ENCODE results near the gene CCNL2.

DNA sequence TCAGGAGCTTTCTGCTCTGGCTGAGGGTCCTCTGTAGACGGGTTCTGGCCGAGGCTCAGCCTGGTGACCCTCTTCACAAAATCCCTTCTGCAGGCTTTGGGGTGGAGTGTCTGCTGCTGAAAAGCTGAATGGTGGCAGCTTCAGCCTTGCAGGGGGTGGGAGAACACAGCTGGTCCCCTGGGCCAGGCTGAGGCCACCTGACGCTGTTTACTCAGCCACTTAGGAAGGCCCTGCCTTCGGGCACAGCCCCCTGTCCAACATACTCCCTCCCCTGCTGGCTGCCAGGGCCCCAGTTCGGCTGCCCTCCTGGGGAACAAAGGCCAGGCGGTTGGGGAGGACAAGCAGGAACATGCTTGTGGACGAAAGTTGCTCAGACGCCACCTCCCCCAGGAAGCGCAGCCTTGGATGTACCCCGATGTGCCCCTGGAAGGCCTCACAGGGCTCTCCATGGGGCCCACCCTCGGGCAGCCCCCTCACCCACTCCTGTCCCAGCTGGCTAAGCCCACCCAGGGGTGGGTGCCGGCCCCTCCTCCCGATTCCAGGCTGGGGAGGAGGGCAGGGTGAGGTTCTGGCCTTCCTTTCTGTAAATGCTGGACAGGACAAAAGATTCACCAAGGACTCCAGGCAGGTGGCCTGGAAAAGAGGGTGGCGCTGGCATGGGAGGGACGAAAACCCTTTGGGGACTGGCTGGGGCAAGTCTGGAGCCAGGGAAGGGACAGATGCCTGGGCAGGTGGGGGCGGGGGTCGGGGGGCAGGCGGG is 22.2 kb upstream of the CCNL2 start, which contains the start of gene ANKRD65:
- TF ChIP-seq POLR2AphosphoS5 (IDR thresholded peaks at IDR 0.05; ENCODE audit: low read depth) = no peak
- TF ChIP-seq, protein P1, sequence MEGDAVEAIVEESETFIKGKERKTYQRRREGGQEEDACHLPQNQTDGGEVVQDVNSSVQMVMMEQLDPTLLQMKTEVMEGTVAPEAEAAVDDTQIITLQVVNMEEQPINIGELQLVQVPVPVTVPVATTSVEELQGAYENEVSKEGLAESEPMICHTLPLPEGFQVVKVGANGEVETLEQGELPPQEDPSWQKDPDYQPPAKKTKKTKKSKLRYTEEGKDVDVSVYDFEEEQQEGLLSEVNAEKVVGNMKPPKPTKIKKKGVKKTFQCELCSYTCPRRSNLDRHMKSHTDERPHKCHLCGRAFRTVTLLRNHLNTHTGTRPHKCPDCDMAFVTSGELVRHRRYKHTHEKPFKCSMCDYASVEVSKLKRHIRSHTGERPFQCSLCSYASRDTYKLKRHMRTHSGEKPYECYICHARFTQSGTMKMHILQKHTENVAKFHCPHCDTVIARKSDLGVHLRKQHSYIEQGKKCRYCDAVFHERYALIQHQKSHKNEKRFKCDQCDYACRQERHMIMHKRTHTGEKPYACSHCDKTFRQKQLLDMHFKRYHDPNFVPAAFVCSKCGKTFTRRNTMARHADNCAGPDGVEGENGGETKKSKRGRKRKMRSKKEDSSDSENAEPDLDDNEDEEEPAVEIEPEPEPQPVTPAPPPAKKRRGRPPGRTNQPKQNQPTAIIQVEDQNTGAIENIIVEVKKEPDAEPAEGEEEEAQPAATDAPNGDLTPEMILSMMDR (IDR thresholded peaks at IDR 0.05; ENCODE audit: insufficient read depth, low read length) = no peak
- TF ChIP-seq, protein P2, sequence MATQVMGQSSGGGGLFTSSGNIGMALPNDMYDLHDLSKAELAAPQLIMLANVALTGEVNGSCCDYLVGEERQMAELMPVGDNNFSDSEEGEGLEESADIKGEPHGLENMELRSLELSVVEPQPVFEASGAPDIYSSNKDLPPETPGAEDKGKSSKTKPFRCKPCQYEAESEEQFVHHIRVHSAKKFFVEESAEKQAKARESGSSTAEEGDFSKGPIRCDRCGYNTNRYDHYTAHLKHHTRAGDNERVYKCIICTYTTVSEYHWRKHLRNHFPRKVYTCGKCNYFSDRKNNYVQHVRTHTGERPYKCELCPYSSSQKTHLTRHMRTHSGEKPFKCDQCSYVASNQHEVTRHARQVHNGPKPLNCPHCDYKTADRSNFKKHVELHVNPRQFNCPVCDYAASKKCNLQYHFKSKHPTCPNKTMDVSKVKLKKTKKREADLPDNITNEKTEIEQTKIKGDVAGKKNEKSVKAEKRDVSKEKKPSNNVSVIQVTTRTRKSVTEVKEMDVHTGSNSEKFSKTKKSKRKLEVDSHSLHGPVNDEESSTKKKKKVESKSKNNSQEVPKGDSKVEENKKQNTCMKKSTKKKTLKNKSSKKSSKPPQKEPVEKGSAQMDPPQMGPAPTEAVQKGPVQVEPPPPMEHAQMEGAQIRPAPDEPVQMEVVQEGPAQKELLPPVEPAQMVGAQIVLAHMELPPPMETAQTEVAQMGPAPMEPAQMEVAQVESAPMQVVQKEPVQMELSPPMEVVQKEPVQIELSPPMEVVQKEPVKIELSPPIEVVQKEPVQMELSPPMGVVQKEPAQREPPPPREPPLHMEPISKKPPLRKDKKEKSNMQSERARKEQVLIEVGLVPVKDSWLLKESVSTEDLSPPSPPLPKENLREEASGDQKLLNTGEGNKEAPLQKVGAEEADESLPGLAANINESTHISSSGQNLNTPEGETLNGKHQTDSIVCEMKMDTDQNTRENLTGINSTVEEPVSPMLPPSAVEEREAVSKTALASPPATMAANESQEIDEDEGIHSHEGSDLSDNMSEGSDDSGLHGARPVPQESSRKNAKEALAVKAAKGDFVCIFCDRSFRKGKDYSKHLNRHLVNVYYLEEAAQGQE (IDR thresholded peaks at IDR 0.05; ENCODE audit: insufficient replicate concordance, low read depth) = no peak

All from HL-60 (cell line).